Stimulated activated naive CD8-positive, alpha-beta T cell treated with anti-CD3 and anti-CD28 coated beads, Interleukin-15, amount 100 ng/mL, for 72 hours (primary cell): ENCODE measurements around the gene ABCA8.
"Not testable (repeated sequence)": the region's sequence is repeated elsewhere in the genome, so short reads cannot be mapped to it uniquely, and the experiment has no call there.

Experiments
- ATAC-seq: fragments of 150-1000 bp; cut with Tn5 transposase; 2 replicates; pipeline ENCODE4 v1.10.0; 2021; ENCODE audit warnings: mild to moderate bottlenecking, moderate library complexity
- DNase-seq, 2 donors: peaks; one replicate each; pipeline ENCODE4 v3.0.0; 2021 to 2022
- H3K27ac Mint-ChIP-seq, 2 donors: one replicate each; pipeline ENCODE4 v1.8.0; 2022; ENCODE audit warnings: mild to moderate bottlenecking in 2 of 2, mixed read lengths in 2 of 2, moderate library complexity in 2 of 2
- H3K27me3 Mint-ChIP-seq: one replicate; pipeline ENCODE4 v1.8.0; 2022; ENCODE audit warnings: mixed read lengths
- H3K4me1 Mint-ChIP-seq: one replicate; pipeline ENCODE4 v1.8.0; 2022; ENCODE audit warnings: mild to moderate bottlenecking, mixed read lengths
- H3K4me3 Mint-ChIP-seq, 2 donors: one replicate each; pipeline ENCODE4 v1.8.0; 2022; ENCODE audit warnings: mild to moderate bottlenecking in 2 of 2, mixed read lengths in 2 of 2, moderate library complexity in 1 of 2
- H3K9me3 Mint-ChIP-seq, 2 donors: one replicate each; pipeline ENCODE4 v1.8.0; 2022; ENCODE audit warnings: mixed read lengths in 2 of 2

ABCA8 gene

DNA sequence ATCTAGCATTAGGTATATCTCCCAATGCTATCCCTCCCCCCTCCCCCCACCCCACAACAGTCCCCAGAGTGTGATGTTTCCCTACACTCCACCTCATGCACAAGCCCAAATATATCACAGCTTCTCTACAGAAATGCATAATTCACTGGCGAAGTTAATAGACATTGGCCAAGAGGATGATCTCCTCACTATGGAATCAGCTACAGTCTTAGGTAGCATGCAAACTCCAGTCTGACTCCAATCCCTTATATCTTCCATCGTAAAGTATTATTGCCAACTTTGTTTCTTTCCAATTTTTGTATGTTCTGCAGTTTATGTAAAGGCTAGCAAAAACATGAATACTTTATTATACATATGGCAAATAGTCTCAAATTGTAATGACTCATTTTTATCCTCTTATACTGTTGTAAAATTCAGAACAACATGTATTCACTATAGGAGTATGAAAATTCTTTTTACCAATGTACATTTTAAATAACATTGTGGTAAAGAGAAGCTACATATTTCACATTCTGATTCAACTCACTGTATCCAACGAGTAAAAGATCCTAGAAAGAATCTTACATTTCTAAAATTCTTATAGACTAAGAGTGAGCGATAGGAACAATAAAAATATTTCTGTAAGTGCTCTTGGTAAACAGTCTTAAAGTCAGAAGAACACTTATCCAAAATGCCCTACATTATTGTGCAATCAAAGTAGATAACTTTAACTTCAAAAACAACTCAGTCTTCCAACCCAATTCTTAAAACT is 871 bp downstream of the ABCA8 start:
- Mint-ChIP-seq H3K4me3 (no peak overlapping the region), H3K27ac (no peak overlapping the region), H3K4me1 (no peaks in the 10 kb centered on the region), H3K27me3 (no peaks in the 10 kb centered on the region), H3K9me3 (no peaks in the 10 kb centered on the region)
- DNase-seq (no peak), ATAC-seq (no peak)

DNA sequence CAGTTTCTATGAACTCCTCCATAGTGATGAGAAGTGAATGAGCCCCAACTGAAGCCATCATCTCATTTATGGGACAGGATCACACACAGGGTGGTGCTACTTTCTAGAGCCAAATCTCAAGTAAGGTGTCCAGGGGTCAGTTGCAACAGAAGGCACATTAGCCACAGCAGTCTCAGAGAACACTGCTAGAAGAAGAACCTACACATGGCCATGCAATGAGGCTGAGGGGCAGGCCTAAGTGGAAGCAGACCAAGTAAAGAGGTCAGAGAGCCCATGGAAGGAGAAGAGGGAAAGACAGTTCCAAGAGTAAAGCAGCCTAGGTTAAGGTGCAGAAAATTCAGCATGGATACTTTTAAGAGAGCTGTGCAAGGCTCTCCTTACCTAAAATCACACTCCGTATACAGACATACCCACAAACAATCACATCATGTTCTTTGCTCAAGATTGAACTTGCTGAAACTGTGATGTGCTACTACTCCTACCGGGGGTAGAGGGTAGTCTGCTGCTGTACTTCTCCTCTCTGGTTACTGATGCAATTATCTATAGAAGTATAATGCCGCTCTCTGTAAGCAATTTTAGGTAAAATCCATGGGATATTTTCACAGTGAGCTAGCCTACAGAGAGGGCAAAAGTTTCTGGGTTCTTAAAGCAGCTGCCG is 1.7 kb downstream of the ABCA8 start:
- Mint-ChIP-seq H3K9me3 (no peaks in the 10 kb centered on the region), H3K4me3 (no peak overlapping the region), H3K4me1 (no peaks in the 10 kb centered on the region), H3K27me3 (no peaks in the 10 kb centered on the region), H3K27ac (no peak overlapping the region)
- no peak for DNase-seq
- no peak for ATAC-seq

- no peak overlapping the region for H3K27ac Mint-ChIP-seq
- H3K4me3 Mint-ChIP-seq, result no peak overlapping the region
- ATAC-seq (no peak), DNase-seq (no peak)
- H3K9me3 Mint-ChIP-seq, result no peaks in the 10 kb centered on the region
- no peaks in the 10 kb centered on the region for H3K27me3 Mint-ChIP-seq
- H3K4me1 Mint-ChIP-seq, result no peaks in the 10 kb centered on the region
Observed at GRCh38 chr17:68950725-68951124, 4.5 kb downstream of the ABCA8 start.

GRCh38 chr17:68947868-68948267 is 7.3 kb downstream of the ABCA8 start:
- not testable (repeated sequence) for DNase-seq, H3K9me3 Mint-ChIP-seq, H3K4me3 Mint-ChIP-seq, H3K27me3 Mint-ChIP-seq, H3K4me1 Mint-ChIP-seq, ATAC-seq
- H3K27ac Mint-ChIP-seq, result peak overlapping the region in 1 of 2 donors; percentile 13

GRCh38 chr17:68944435-68945035 is 10.7 kb downstream of the ABCA8 start:
- ATAC-seq (no peak), DNase-seq (no peak)
- Mint-ChIP-seq H3K4me1 (no peaks in the 10 kb centered on the region), H3K9me3 (no peaks in the 10 kb centered on the region), H3K4me3 (no peak overlapping the region), H3K27me3 (no peaks in the 10 kb centered on the region), H3K27ac (peak overlapping the region in 1 of 2 donors; percentile 43)

DNA sequence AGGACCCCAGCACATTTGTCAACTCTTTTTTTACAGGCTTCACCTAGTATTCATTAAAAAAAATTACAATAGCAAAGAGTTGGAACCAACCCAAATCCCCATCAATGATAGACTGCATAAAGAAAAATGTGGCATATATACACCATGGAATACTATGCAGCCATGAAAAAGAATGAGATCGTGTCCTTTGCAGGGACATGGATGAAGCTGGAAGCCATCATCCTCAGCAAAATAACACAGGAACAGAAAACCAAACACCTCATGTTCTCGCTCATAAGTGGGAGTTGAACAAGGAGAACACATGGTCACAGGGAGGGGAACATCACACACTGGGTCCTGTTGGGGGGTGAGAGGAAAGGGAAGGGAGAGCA is 11.4 kb downstream of the ABCA8 start:
- not testable (repeated sequence) for H3K9me3 Mint-ChIP-seq, DNase-seq, H3K4me3 Mint-ChIP-seq, H3K4me1 Mint-ChIP-seq, H3K27ac Mint-ChIP-seq, ATAC-seq, H3K27me3 Mint-ChIP-seq

DNA sequence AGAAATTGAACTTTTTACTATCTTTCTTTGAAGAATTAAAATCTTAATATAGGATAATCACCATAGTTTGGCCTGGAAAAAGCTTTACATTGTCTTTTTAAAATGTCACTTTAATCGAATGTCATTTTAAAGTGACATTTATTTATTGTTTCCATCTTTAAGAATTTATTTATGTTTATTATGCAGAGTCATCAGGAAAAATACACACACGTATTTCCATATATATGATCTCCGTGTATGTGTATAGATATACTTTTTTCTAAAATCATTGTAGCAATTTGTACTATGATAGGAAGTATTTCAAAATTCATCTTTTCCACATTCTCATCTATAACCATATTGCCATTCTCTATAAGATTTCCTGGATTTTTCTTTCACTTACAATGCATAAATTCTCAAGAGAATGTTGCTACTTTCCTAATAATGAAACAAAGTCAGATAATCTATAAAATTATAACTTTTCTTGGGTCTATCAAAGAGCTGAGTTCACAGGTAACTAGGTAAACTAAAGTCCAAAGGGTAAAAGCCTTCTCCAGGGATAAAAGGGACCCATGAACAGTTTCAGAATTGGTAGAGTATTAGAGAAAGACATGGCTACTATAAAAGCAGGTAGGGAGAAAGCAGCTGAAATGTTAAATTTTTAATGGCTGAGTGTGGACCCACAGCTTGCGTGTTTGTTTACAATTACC is 11.9 kb downstream of the ABCA8 start:
- no peak for ATAC-seq
- no peak overlapping the region for H3K4me3 Mint-ChIP-seq
- no peaks in the 10 kb centered on the region for H3K4me1 Mint-ChIP-seq
- no peak for DNase-seq
- no peak overlapping the region for H3K27ac Mint-ChIP-seq
- H3K27me3 Mint-ChIP-seq, result no peaks in the 10 kb centered on the region
- no peaks in the 10 kb centered on the region for H3K9me3 Mint-ChIP-seq

DNA sequence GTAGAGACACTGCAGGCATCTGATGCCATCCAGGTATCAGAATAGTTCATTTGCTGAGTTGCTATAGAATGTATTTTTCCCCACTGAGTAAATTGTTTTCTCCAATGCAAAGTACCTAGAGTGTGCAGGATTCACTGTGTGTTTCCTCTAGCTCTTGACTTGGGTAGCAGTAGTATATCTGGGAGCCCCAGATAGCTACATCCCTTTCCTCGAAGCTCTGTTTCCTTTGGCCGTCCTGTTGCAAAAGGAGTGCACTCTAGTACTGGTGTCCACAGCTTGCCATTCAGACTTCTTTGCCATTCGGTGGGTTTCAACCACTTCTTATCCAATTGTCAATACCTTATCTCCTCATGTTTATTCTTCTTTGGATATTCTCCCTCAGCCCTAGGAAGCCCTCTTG is 12.8 kb downstream of the ABCA8 start:
- ATAC-seq (no peak), DNase-seq (no peak)
- Mint-ChIP-seq H3K27ac (no peak overlapping the region), H3K9me3 (no peaks in the 10 kb centered on the region), H3K27me3 (no peaks in the 10 kb centered on the region), H3K4me1 (no peaks in the 10 kb centered on the region), H3K4me3 (no peak overlapping the region)

DNA sequence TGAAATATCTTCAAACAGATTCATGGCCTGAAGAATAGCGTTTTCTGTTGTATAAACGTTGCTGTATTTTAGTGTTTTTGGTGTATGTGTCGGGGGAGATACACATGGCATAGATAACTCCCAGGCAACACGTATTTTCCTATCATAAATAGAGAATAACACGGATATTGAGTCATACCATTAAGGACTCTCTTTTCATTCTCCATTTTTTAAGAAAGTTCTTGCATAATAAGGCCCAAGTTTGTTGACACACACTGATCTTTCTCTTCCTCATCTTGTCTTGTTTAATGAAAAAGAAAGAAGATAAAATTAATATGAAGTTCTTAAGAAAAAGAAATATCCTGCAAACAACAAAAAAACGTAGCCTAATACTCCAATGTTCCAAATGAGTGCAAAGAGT is 13.4 kb downstream of the ABCA8 start:
- no peaks in the 10 kb centered on the region for H3K9me3 Mint-ChIP-seq
- no peak for ATAC-seq
- no peaks in the 10 kb centered on the region for H3K27me3 Mint-ChIP-seq
- no peak overlapping the region for H3K4me3 Mint-ChIP-seq
- no peaks in the 10 kb centered on the region for H3K4me1 Mint-ChIP-seq
- H3K27ac Mint-ChIP-seq, result no peak overlapping the region
- DNase-seq, result no peak

DNA sequence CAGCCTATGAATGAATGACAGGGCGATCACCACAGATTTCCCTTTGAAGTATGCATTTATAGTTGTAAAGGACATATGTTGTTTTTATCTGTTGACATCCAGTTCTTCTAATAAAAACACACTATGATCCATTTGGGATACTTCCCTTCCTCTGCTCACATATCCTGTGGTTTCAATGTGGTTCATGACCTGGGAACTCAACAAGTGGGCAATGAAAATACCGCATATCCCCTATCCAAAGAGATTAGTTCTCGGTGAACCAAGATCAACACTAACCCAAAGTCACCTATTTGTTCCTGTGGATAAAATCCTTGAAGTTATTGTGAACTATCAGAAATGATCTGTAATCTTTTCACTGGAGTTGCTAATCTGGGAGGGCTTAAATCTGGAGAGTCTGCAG is 16.0 kb downstream of the ABCA8 start:
- Mint-ChIP-seq H3K27me3 (no peaks in the 10 kb centered on the region), H3K9me3 (no peaks in the 10 kb centered on the region), H3K4me1 (no peaks in the 10 kb centered on the region), H3K4me3 (no peak overlapping the region), H3K27ac (no peak overlapping the region)
- ATAC-seq (no peak), DNase-seq (no peak)

DNA sequence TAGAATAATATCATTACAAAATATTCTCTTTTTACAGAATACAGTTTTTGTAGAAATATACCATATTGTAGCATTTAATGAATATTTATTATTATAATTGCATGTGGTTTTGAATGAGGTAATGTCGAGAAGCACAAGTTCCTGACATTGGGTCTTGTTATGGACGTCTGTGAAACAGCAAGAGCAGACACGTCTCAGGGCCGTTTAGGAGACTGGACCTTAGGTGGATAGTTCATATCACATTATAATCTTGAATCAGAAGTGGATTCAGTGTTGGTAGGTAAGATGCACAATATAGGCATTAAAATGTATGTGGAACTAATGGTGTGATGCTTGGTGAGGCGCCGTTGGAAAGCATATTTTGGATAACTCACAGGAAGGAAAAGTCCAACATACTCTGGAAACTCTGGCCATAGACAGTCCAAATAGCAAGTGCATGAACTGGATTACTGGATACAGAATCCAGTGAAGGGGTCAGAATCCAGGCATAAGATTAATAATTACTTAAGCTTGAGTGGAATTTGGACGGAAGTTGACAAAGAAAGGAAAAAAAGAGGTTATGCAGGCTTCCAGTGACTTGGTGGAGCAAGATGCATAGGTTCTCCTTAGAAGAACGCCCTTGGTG is 17.2 kb downstream of the ABCA8 start:
- H3K9me3 Mint-ChIP-seq, result no peaks in the 10 kb centered on the region
- ATAC-seq (no peak), DNase-seq (no peak)
- no peaks in the 10 kb centered on the region for H3K27me3 Mint-ChIP-seq
- H3K4me3 Mint-ChIP-seq, result no peak overlapping the region
- H3K27ac Mint-ChIP-seq, result no peak overlapping the region
- no peaks in the 10 kb centered on the region for H3K4me1 Mint-ChIP-seq

DNA sequence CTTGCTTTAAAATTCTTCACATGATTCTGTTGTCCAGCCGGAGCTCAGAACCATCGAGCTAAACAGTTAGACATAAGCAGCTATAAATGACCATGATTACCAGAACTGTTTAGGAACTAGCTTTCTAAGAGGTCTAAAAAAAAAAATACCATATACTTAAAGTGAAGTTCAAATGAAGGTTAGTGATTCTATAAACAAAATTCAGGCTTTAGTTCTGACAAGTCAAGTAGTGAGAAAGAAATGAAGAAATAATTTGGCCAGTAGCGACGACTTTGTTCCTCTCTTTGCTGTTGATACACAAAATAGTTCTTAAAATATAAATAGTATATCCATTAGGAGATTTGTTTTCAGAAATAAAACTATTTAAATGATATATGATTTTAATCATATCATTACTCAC is 27.7 kb downstream of the ABCA8 start:
- H3K27ac Mint-ChIP-seq, result no peak overlapping the region

GRCh38 chr17:68924793-68925720 is 30.1 kb downstream of the ABCA8 start:
- peaks cover under 1 to 1% of the 10 kb centered on the region in 2 donors for H3K9me3 Mint-ChIP-seq
- no peak overlapping the region for H3K4me3 Mint-ChIP-seq
- H3K4me1 Mint-ChIP-seq, result no peaks in the 10 kb centered on the region
- H3K27ac Mint-ChIP-seq, result no peak overlapping the region
- ATAC-seq (no peak), DNase-seq (no peak)
- no peaks in the 10 kb centered on the region for H3K27me3 Mint-ChIP-seq

More for the DNA sequence above, 27.7 kb downstream of the ABCA8 start:
- Mint-ChIP-seq H3K9me3 (no peaks in the 10 kb centered on the region), H3K4me1 (no peaks in the 10 kb centered on the region), H3K4me3 (no peak overlapping the region), H3K27me3 (no peaks in the 10 kb centered on the region)
- ATAC-seq (no peak), DNase-seq (no peak)

DNA sequence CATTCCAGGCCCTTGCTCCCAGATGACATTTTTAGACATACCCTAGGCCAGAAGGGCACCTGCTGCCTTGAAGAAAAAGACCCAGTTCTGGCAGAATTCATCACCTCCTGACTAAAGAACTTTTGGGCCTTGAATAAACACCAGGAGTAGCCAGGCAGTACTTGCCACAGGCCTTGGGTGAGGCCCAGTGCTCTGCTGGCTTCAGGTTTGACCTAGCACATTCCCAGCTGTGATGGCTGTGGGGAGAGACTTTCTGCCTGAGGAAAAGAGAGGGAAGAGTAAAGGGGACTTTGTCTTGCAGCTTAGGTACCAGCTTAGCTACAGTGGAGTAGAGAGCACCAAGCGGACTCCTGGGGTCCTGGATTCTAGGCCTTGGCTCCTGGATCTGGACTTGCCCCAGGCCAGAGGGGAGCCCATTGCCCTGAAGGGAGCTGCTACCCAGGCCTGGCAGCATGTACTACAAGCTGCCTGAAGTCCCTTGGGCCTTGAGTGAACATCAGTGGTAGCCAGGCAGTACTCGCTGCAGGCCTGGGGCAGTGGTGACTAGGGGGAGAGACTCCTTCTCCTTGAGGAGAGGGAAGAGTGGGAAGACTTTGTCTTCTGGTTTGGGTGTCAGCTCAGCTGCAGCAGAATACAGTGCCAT is 44.3 kb downstream of the ABCA8 start:
- ATAC-seq (no peak), DNase-seq (no peak)
- H3K27me3 Mint-ChIP-seq, result no peaks in the 10 kb centered on the region
- no peak overlapping the region for H3K4me3 Mint-ChIP-seq
- no peaks in the 10 kb centered on the region for H3K4me1 Mint-ChIP-seq
- peak overlapping the region in 1 of 2 donors; percentile 51 for H3K27ac Mint-ChIP-seq
- H3K9me3 Mint-ChIP-seq, result peaks cover 9 to 14% of the 10 kb centered on the region in 2 donors
